ENCODE measurements around the gene PIP5K1B. TPM values are rescaled to one million over a fixed set of nuclear protein-coding genes. Genes with fewer than 3 reads are reported as not detected.

PIP5K1B gene
- total and polyA plus RNA-seq, 2 experiments from 2014 or later, result 1.3 to 2.8 TPM

DNA sequence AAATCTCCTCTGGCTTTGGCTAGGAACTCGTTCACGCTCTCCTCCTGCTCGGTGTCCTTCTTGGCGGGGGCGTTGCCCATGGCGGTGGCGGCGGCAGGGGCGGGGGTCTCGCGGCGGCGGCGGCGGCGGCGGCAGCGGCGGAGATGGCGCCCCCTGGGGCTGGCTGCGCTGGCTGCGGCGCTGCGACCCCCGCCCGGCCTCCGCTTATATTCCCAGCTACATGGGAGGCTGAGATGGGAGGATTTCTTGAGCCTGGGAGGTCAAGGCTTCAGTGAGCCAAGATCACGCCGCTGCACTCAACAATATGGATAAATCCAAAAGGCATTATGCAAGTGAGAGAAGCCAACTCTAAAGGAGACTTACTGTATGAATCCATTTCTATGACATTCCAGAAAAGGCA, 309.0 kb downstream of the PIP5K1B start, which contains the start of gene PRKACG:
Gene PRKACG, minus strand, starts transcription at position 101 of the 400 bp plus-strand sequence. Its CDS starts 21 bp downstream, at position 80.
- TF ChIP-seq, protein P1, sequence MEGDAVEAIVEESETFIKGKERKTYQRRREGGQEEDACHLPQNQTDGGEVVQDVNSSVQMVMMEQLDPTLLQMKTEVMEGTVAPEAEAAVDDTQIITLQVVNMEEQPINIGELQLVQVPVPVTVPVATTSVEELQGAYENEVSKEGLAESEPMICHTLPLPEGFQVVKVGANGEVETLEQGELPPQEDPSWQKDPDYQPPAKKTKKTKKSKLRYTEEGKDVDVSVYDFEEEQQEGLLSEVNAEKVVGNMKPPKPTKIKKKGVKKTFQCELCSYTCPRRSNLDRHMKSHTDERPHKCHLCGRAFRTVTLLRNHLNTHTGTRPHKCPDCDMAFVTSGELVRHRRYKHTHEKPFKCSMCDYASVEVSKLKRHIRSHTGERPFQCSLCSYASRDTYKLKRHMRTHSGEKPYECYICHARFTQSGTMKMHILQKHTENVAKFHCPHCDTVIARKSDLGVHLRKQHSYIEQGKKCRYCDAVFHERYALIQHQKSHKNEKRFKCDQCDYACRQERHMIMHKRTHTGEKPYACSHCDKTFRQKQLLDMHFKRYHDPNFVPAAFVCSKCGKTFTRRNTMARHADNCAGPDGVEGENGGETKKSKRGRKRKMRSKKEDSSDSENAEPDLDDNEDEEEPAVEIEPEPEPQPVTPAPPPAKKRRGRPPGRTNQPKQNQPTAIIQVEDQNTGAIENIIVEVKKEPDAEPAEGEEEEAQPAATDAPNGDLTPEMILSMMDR (conservative IDR thresholded peaks at IDR 0.05; ENCODE audit: low read depth in 2 of 2), result no peak; a peak in 1 of 4 replicates
- TF ChIP-seq POLR2AphosphoS5 (IDR thresholded peaks at IDR 0.05; ENCODE audit: low read depth) (no peak), EZH2phosphoT487 (IDR thresholded peaks at IDR 0.05; ENCODE audit: unreplicated experiment) (no peak), NANOG (IDR thresholded peaks at IDR 0.05; ENCODE audit: borderline replicate concordance) (no peak), EZH2 (IDR thresholded peaks at IDR 0.05; ENCODE audit: low read depth, unreplicated experiment) (no peak), ZNF331 (CRISPR knock-in tag; IDR thresholded peaks at IDR 0.05; ENCODE audit: low read depth) (no peak), ZNF114 (CRISPR knock-in tag; IDR thresholded peaks at IDR 0.05) (no peak), CREB1 (CRISPR knock-in tag; IDR thresholded peaks at IDR 0.05; ENCODE audit: low read depth) (no peak), JUNB (IDR thresholded peaks at IDR 0.05; ENCODE audit: unreplicated experiment) (no peak), STAT1 (IDR thresholded peaks at IDR 0.05; ENCODE audit: unreplicated experiment) (no peak)
- TF ChIP-seq, protein P2, sequence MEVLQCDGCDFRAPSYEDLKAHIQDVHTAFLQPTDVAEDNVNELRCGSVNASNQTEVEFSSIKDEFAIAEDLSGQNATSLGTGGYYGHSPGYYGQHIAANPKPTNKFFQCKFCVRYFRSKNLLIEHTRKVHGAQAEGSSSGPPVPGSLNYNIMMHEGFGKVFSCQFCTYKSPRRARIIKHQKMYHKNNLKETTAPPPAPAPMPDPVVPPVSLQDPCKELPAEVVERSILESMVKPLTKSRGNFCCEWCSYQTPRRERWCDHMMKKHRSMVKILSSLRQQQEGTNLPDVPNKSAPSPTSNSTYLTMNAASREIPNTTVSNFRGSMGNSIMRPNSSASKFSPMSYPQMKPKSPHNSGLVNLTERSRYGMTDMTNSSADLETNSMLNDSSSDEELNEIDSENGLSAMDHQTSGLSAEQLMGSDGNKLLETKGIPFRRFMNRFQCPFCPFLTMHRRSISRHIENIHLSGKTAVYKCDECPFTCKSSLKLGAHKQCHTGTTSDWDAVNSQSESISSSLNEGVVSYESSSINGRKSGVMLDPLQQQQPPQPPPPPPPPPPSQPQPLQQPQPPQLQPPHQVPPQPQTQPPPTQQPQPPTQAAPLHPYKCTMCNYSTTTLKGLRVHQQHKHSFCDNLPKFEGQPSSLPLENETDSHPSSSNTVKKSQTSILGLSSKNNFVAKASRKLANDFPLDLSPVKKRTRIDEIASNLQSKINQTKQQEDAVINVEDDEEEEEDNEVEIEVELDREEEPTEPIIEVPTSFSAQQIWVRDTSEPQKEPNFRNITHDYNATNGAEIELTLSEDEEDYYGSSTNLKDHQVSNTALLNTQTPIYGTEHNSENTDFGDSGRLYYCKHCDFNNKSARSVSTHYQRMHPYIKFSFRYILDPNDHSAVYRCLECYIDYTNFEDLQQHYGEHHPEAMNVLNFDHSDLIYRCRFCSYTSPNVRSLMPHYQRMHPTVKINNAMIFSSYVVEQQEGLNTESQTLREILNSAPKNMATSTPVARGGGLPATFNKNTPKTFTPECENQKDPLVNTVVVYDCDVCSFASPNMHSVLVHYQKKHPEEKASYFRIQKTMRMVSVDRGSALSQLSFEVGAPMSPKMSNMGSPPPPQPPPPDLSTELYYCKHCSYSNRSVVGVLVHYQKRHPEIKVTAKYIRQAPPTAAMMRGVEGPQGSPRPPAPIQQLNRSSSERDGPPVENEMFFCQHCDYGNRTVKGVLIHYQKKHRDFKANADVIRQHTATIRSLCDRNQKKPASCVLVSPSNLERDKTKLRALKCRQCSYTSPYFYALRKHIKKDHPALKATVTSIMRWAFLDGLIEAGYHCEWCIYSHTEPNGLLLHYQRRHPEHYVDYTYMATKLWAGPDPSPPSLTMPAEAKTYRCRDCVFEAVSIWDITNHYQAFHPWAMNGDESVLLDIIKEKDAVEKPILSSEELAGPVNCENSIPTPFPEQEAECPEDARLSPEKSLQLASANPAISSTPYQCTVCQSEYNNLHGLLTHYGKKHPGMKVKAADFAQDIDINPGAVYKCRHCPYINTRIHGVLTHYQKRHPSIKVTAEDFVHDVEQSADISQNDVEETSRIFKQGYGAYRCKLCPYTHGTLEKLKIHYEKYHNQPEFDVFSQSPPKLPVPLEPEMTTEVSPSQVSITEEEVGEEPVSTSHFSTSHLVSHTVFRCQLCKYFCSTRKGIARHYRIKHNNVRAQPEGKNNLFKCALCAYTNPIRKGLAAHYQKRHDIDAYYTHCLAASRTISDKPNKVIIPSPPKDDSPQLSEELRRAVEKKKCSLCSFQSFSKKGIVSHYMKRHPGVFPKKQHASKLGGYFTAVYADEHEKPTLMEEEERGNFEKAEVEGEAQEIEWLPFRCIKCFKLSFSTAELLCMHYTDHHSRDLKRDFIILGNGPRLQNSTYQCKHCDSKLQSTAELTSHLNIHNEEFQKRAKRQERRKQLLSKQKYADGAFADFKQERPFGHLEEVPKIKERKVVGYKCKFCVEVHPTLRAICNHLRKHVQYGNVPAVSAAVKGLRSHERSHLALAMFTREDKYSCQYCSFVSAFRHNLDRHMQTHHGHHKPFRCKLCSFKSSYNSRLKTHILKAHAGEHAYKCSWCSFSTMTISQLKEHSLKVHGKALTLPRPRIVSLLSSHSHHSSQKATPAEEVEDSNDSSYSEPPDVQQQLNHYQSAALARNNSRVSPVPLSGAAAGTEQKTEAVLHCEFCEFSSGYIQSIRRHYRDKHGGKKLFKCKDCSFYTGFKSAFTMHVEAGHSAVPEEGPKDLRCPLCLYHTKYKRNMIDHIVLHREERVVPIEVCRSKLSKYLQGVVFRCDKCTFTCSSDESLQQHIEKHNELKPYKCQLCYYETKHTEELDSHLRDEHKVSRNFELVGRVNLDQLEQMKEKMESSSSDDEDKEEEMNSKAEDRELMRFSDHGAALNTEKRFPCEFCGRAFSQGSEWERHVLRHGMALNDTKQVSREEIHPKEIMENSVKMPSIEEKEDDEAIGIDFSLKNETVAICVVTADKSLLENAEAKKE (CRISPR knock-in tag; IDR thresholded peaks at IDR 0.05), result no peak
- TF ChIP-seq, protein P3, sequence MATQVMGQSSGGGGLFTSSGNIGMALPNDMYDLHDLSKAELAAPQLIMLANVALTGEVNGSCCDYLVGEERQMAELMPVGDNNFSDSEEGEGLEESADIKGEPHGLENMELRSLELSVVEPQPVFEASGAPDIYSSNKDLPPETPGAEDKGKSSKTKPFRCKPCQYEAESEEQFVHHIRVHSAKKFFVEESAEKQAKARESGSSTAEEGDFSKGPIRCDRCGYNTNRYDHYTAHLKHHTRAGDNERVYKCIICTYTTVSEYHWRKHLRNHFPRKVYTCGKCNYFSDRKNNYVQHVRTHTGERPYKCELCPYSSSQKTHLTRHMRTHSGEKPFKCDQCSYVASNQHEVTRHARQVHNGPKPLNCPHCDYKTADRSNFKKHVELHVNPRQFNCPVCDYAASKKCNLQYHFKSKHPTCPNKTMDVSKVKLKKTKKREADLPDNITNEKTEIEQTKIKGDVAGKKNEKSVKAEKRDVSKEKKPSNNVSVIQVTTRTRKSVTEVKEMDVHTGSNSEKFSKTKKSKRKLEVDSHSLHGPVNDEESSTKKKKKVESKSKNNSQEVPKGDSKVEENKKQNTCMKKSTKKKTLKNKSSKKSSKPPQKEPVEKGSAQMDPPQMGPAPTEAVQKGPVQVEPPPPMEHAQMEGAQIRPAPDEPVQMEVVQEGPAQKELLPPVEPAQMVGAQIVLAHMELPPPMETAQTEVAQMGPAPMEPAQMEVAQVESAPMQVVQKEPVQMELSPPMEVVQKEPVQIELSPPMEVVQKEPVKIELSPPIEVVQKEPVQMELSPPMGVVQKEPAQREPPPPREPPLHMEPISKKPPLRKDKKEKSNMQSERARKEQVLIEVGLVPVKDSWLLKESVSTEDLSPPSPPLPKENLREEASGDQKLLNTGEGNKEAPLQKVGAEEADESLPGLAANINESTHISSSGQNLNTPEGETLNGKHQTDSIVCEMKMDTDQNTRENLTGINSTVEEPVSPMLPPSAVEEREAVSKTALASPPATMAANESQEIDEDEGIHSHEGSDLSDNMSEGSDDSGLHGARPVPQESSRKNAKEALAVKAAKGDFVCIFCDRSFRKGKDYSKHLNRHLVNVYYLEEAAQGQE (IDR thresholded peaks at IDR 0.05; ENCODE audit: unreplicated experiment), result no peak
- TF ChIP-seq, protein P4, sequence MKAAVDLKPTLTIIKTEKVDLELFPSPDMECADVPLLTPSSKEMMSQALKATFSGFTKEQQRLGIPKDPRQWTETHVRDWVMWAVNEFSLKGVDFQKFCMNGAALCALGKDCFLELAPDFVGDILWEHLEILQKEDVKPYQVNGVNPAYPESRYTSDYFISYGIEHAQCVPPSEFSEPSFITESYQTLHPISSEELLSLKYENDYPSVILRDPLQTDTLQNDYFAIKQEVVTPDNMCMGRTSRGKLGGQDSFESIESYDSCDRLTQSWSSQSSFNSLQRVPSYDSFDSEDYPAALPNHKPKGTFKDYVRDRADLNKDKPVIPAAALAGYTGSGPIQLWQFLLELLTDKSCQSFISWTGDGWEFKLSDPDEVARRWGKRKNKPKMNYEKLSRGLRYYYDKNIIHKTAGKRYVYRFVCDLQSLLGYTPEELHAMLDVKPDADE (IDR thresholded peaks at IDR 0.05), result no peak
- H3K36me3 Mint-ChIP-seq (ENCODE audit: low read depth), result 0 out of 3 replicates have a peak, but pooled peaks cover 4% of the 10 kb centered on the region
- no peak for ATAC-seq

More for the DNA sequence above, 309.0 kb downstream of the PIP5K1B start, which contains the start of gene PRKACG:
- no peak within 1 kb of the TSS for H2AFZ ChIP-seq
- H3K4me3 ChIP-seq, result no peak within 1 kb of the TSS
- H3K27me3 Mint-ChIP-seq (ENCODE audit: insufficient read depth, low read depth, poor library complexity), result peaks cover 3% of the 10 kb centered on the region
- H3F3A ChIP-seq (replicated peaks; ENCODE audit: low read depth), result no peaks in the 10 kb centered on the region; the same call in 1 of the 2 replicates
- peaks cover 27% of the 10 kb centered on the region for H3K4me1 Mint-ChIP-seq
- no peak for DNase-seq (ENCODE audit: low spot score)
- H3K9me3 Mint-ChIP-seq, result no peaks in the 10 kb centered on the region; the same call in 2 of the 3 replicates
- H3K27ac ChIP-seq (ENCODE audit: low read depth), result no peak within 1 kb of the TSS
- H3K27ac Mint-ChIP-seq, result no peak within 1 kb of the TSS
- no peak within 1 kb of the TSS for H3K4me3 Mint-ChIP-seq
- H3K4me1 ChIP-seq (ENCODE audit: insufficient read depth), result peaks cover 10% of the 10 kb centered on the region
- H3K36me3 ChIP-seq (ENCODE audit: insufficient read depth), result no peaks in the 10 kb centered on the region
- no peaks in the 10 kb centered on the region for H3K9me2 ChIP-seq (ENCODE audit: insufficient read depth)
- no peaks in the 10 kb centered on the region for H3K79me2 ChIP-seq (replicated peaks; ENCODE audit: insufficient read depth)
- no peaks in the 10 kb centered on the region for H3K27me3 ChIP-seq (ENCODE audit: insufficient read depth)
- no peak within 1 kb of the TSS for H3K4me2 ChIP-seq
- H4K20me1 ChIP-seq (replicated peaks; ENCODE audit: insufficient read depth), result no peaks in the 10 kb centered on the region

Data from GM23338 (cell line).